ENCODE data around the gene HLX.
A peak's percentile ranks its signal among the peaks of the same experiment; 100 is the strongest.

The HLX gene

DNA sequence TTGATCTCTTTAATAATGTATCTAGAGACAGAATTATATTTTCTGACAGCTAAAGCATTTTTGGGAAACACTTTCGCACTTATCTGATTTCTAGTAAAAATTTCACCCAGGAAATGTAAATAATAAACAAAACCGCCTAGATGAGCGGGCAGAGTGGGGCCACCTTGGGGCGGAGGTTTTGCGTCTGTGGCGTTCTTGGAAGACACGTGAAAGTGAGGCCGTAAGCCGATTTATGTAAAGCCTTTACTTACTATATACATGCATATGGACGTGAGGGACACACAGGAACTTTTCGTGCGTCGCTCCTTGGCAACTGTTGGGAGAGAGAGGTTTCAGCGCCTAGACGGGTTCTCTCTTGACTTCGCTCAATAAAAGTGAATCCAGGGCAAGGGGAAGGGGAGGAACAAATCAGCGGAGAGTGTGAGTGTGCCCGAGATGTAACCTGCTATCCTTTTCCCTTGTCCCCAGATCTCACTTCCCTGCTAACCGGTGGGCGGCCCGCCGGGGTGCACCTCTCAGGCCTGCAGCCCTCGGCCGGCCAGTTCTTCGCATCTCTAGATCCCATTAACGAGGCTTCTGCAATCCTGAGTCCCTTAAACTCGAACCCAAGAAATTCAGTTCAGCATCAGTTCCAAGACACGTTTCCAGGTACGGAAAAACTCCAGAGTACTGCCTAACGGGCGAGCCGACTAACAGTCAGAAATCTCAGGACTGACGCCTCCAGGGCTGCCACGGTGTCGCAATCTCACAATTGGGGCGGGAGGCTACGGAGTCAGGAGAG lies 1.7 kb downstream of the HLX start:
- DNase-seq (ENCODE audit: low read depth), result no peak
- no peak for TF ChIP-seq CTCF (conservative IDR thresholded peaks at IDR 0.05; ENCODE audit: control insufficient read depth, insufficient read depth, low read depth, low read length)
- peak overlapping the region; percentile 70 for H3K4me3 ChIP-seq (ENCODE audit: control insufficient read depth, low read depth, low read length)

- H3K4me3 ChIP-seq (ENCODE audit: control insufficient read depth, low read depth, low read length), result no peak overlapping the region
- DNase-seq (ENCODE audit: low read depth), result peak; percentile 50
- TF ChIP-seq CTCF (conservative IDR thresholded peaks at IDR 0.05; ENCODE audit: control insufficient read depth, insufficient read depth, low read depth, low read length), result no peak
These were observed 3.0 kb downstream of the HLX start for GRCh38 chr1:220882061-220882891.

- H3K4me3 ChIP-seq (ENCODE audit: control insufficient read depth, low read depth, low read length), result no peak overlapping the region
- no peak for DNase-seq (ENCODE audit: low read depth)
- no peak for TF ChIP-seq CTCF (conservative IDR thresholded peaks at IDR 0.05; ENCODE audit: control insufficient read depth, insufficient read depth, low read depth, low read length)
These were observed 5.1 kb downstream of the HLX start for GRCh38 chr1:220884109-220884980.

DNA sequence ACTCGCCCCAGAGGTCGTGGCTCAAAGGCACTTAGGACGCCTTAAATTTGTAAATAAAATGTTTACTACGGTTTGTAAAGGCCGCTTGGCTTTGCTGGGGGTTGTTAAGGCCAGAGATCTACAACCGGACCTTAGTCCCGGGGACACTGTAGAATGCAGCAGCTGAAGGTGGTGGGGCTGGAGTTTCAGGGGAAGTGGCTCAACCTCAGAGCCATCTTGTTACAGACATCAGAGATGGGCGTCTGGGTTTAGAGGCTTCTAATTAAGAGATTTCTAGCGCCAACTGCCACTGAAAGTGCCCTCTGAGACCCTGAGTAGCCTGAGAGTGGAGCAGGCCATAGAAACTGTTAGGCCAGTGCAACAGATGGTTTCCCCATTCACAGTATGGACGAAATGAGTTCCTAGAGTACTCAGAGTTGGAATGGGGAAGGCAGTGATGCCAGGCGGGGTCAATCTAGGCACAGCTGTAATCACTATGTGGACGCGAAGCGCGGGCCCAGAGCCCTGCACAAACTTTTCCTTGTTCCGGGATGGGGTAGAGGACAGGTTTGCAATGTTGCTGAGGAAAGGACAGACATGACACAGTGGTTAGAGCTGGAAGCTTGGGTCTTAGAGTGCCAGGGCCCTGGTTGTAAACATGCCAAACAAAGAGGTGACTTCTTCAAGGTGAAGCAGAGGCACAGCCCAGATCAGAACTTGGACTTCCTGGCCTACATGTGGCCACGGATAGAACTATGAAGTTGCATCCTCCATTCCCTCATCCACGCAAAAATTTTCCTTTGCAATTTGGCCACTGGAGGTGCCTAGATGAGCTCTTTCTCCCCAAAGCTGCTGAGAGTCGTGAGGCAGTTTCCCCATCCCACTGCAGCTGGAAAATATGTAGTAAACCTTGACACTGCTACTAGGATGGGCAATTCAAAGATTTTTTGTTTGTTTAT lies 6.0 kb downstream of the HLX start:
- TF ChIP-seq CTCF (conservative IDR thresholded peaks at IDR 0.05; ENCODE audit: control insufficient read depth, insufficient read depth, low read depth, low read length), result no peak
- DNase-seq (ENCODE audit: low read depth), result no peak
- no peak overlapping the region for H3K4me3 ChIP-seq (ENCODE audit: control insufficient read depth, low read depth, low read length)

DNA sequence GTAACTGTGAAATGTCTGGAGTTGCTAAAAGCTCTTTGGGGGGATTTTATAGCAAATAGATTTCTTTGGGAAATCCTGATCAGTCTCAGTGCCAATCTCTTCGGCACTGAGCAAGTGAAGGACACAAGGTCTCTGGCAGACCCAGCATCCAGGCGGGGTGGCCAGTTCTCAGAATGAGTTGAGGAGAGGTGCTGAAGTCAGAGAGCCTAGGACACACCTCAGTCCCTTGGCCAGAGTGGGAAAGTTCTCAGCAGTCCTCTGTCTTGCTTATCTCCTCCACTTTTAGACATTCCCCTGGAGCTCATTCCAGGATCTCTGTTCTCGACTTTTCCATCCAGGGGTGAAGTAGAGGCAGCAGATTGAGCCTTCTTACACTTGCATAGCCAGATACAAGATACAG lies 6.7 kb downstream of the HLX start:
- no peak for TF ChIP-seq CTCF (conservative IDR thresholded peaks at IDR 0.05; ENCODE audit: control insufficient read depth, insufficient read depth, low read depth, low read length)
- no peak overlapping the region for H3K4me3 ChIP-seq (ENCODE audit: control insufficient read depth, low read depth, low read length)
- DNase-seq (ENCODE audit: low read depth), result no peak
